MM.1S (cell line): ENCODE measurements around the gene TEAD2.

Source experiments
- DNase-seq: peaks from one replicate; pipeline ENCODE4 v3.0.0-alpha.2; 2015
- H2AFZ ChIP-seq: fragments of 300-600 bp; sonication (generic); 2 replicates; pipeline ENCODE4 v1.6.0; 2016; ENCODE audit warnings: antibody characterized with exemption, low read length
- H3F3A ChIP-seq: fragments of 300-600 bp; sonication (generic); 2 replicates; pipeline ENCODE4 v1.6.1; 2016; ENCODE audit warnings: mild to moderate bottlenecking, antibody characterized with exemption, low read length, moderate library complexity, mixed read lengths; ENCODE audit not compliant: insufficient read depth
- H3K27ac ChIP-seq: fragments of 300-600 bp; sonication (generic); 2 replicates; pipeline ENCODE4 v1.5.1; 2016; ENCODE audit warnings: mild to moderate bottlenecking, low read length
- H3K27me3 ChIP-seq: fragments of 300-600 bp; sonication (generic); replicated peaks from 2 replicates; pipeline ENCODE4 v1.6.0; 2016; ENCODE audit warnings: low read length; ENCODE audit not compliant: insufficient read depth
- H3K36me3 ChIP-seq: fragments of 300-600 bp; sonication (generic); replicated peaks from 2 replicates; pipeline ENCODE4 v1.6.1; 2016; ENCODE audit warnings: mild to moderate bottlenecking, low read length, mixed read lengths; ENCODE audit not compliant: insufficient read depth
- H3K4me1 ChIP-seq: fragments of 300-600 bp; sonication (generic); 2 replicates; pipeline ENCODE4 v1.6.1; 2016; ENCODE audit warnings: low read length, mixed read lengths
- H3K4me2 ChIP-seq: fragments of 300-600 bp; sonication (generic); 2 replicates; pipeline ENCODE4 v1.6.0; 2016; ENCODE audit warnings: low read depth, low read length
- H3K4me3 ChIP-seq: fragments of 300-600 bp; sonication (generic); 2 replicates; pipeline ENCODE4 v1.5.1; 2016; ENCODE audit warnings: low read length, mixed read lengths
- H3K79me2 ChIP-seq: fragments of 300-600 bp; sonication (generic); 2 replicates; pipeline ENCODE4 v1.6.1; 2016; ENCODE audit warnings: mixed run types, low read length, mixed read lengths
- H3K9ac ChIP-seq: fragments of 300-600 bp; sonication (generic); 2 replicates; pipeline ENCODE4 v1.6.1; 2016; ENCODE audit warnings: low read length, mixed read lengths
- H3K9me2 ChIP-seq: fragments of 300-600 bp; sonication (generic); replicated peaks from 2 replicates; pipeline ENCODE4 v1.6.1; 2016; ENCODE audit warnings: mild to moderate bottlenecking, low read length, mixed read lengths; ENCODE audit not compliant: insufficient read depth
- H3K9me3 ChIP-seq: fragments of 300-600 bp; sonication (generic); replicated peaks from 2 replicates; pipeline ENCODE4 v1.6.1; 2016; ENCODE audit warnings: mild to moderate bottlenecking, low read length, mixed read lengths; ENCODE audit not compliant: insufficient read depth
- H4K20me1 ChIP-seq: fragments of 300-600 bp; sonication (generic); 2 replicates; pipeline ENCODE4 v1.6.1; 2016; ENCODE audit warnings: mild to moderate bottlenecking, low read length, moderate library complexity, mixed read lengths; ENCODE audit not compliant: insufficient read depth
- EZH2 ChIP-seq: fragments of 300-600 bp; sonication (generic); optimal IDR thresholded peaks from 2 replicates; pipeline ENCODE3; 2017; ENCODE audit warnings: low read depth, mild to moderate bottlenecking, antibody characterized with exemption, low read length, mixed read lengths
- EZH2phosphoT487 ChIP-seq: fragments of 300-600 bp; sonication (generic); IDR thresholded peaks from 2 replicates; pipeline ENCODE4 v1.6.1; 2018; ENCODE audit warnings: antibody characterized with exemption, low read length
- TF ChIP-seq, protein P1 (sequence below): fragments of 300-600 bp; sonication (generic); IDR thresholded peaks from 2 replicates; pipeline ENCODE4 v1.5.1; 2016; ENCODE audit warnings: antibody characterized with exemption, low read length, mixed read lengths

TEAD2 gene

DNA sequence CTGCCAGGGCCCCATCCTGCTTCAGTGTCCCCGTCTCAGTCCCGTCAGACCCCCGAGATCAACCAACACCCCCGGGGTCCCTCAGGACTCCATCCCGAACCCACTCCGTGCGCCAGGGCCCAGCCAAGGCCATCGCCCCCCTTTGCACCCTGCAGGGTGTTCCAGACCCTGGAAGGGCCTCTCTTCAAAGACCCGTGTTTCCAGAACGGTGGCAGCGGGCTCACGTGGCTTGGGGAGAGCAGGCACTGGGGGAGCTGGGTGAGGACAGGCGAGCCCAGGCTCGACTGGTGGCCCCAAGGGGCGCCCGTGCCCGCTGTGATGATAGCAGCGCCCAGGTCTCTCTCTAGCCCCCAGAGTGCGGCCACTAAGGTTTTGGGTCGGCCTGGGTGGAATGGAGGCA, 27.2 kb upstream of the TEAD2 start:
- Histone ChIP-seq H3F3A (peaks cover 7% of the 10 kb centered on the region), H3K27ac (no peak overlapping the region), H3K9me3 (no peaks in the 10 kb centered on the region), H2AFZ (no peak overlapping the region), H3K4me2 (no peak overlapping the region), H3K36me3 (no peaks in the 10 kb centered on the region), H3K4me1 (no peaks in the 10 kb centered on the region), H3K4me3 (no peak overlapping the region), H3K9ac (no peak overlapping the region), H3K79me2 (no peaks in the 10 kb centered on the region), H3K9me2 (no peaks in the 10 kb centered on the region), H3K27me3 (peaks cover 52% of the 10 kb centered on the region), H4K20me1 (no peaks in the 10 kb centered on the region)
- TF ChIP-seq, protein P1, sequence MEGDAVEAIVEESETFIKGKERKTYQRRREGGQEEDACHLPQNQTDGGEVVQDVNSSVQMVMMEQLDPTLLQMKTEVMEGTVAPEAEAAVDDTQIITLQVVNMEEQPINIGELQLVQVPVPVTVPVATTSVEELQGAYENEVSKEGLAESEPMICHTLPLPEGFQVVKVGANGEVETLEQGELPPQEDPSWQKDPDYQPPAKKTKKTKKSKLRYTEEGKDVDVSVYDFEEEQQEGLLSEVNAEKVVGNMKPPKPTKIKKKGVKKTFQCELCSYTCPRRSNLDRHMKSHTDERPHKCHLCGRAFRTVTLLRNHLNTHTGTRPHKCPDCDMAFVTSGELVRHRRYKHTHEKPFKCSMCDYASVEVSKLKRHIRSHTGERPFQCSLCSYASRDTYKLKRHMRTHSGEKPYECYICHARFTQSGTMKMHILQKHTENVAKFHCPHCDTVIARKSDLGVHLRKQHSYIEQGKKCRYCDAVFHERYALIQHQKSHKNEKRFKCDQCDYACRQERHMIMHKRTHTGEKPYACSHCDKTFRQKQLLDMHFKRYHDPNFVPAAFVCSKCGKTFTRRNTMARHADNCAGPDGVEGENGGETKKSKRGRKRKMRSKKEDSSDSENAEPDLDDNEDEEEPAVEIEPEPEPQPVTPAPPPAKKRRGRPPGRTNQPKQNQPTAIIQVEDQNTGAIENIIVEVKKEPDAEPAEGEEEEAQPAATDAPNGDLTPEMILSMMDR: no peak
- no peak for TF ChIP-seq EZH2
- no peak for TF ChIP-seq EZH2phosphoT487
- no peak for DNase-seq

DNA sequence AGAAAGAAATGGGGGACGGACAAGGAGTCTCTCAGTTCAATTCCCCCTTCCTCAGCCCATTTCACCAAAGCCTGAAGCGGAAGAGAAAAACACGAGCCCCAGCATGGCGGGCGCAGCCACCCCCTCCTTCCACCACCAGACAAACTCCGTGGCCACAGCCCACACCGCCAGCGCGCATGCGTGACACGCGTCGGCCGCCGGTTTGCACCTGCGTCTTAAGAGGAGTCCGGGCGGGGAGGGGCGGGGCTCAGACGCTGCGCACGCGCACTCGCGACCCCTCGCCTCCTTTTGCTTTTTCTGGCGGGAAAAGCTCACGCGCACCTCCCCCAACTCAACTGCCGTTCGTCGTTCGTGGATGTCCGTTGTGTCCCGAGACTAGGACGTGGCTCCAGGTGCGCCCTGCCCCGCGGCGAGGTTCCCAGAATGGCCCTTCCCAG, 25.7 kb upstream of the TEAD2 start, which contains the start of gene KASH5:
Gene KASH5 (plus strand): TSS at position 314 of the 437 bp plus-strand sequence. CDS start 2,635 bp downstream, outside the sequence.
- H4K20me1 ChIP-seq: no peaks in the 10 kb centered on the region
- H3K4me3 ChIP-seq: peak within 1 kb of the TSS; percentile 33; the same call in 1 of the 2 replicates
- H3K9ac ChIP-seq: peak within 1 kb of the TSS; percentile 42; the same call in 1 of the 2 replicates
- peak within 1 kb of the TSS; percentile 70 for H2AFZ ChIP-seq
- H3K27me3 ChIP-seq: peaks cover 44% of the 10 kb centered on the region
- H3K9me2 ChIP-seq: no peaks in the 10 kb centered on the region
- DNase-seq: peak; percentile 89
- TF ChIP-seq, protein P1: no peak
- TF ChIP-seq EZH2 (no peak), EZH2phosphoT487 (no peak)
- H3K4me2 ChIP-seq: peak within 1 kb of the TSS; percentile 56; the same call in 1 of the 2 replicates
- H3K27ac ChIP-seq: no peak within 1 kb of the TSS
- peaks cover 7% of the 10 kb centered on the region for H3F3A ChIP-seq
- H3K9me3 ChIP-seq: no peaks in the 10 kb centered on the region
- no peaks in the 10 kb centered on the region for H3K36me3 ChIP-seq
- no peaks in the 10 kb centered on the region for H3K4me1 ChIP-seq
- no peaks in the 10 kb centered on the region for H3K79me2 ChIP-seq

DNA sequence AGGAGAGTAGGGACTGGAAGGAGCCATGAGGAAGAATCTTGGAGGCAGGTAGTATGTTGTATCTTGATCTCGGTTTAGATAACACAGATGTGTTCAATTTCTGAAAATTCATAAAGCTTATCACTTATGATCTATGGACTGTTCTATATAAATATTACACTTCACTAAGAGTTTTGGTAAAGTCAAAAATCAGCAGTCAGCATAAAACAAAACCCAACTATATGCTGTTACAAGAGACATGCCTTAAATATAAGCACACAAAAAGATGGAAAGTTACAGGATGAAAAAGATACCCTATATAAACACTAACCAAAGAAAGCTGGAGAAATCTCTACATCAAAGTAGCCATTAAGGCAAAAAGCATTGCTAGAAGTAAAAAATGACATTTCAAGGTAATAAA, 21.4 kb upstream of the TEAD2 start:
- H3K79me2 ChIP-seq: no peaks in the 10 kb centered on the region

More for the DNA sequence above, 21.4 kb upstream of the TEAD2 start:
- H3K4me3 ChIP-seq: no peak overlapping the region
- no peaks in the 10 kb centered on the region for H3F3A ChIP-seq
- no peak for TF ChIP-seq EZH2phosphoT487
- no peak for TF ChIP-seq EZH2
- TF ChIP-seq, protein P1: no peak
- no peaks in the 10 kb centered on the region for H3K4me1 ChIP-seq
- no peaks in the 10 kb centered on the region for H3K9me2 ChIP-seq
- H3K9me3 ChIP-seq: no peaks in the 10 kb centered on the region
- no peak overlapping the region for H3K4me2 ChIP-seq
- H2AFZ ChIP-seq: no peak overlapping the region
- no peak for DNase-seq
- no peaks in the 10 kb centered on the region for H4K20me1 ChIP-seq
- no peak overlapping the region for H3K27ac ChIP-seq
- no peaks in the 10 kb centered on the region for H3K36me3 ChIP-seq
- H3K27me3 ChIP-seq: peaks cover 25% of the 10 kb centered on the region
- H3K9ac ChIP-seq: no peak overlapping the region
